Activated CD4-positive, alpha-beta T cell treated with anti-CD3 and anti-CD28 coated beads for 36 hours (primary cell): Measurements from ENCODE around the gene TAS2R41. TPM values are rescaled to one million over a fixed set of nuclear protein-coding genes. Genes with fewer than 3 reads are reported as not detected.
A peak's percentile ranks its signal among the peaks of the same experiment; 100 is the strongest.
"Not testable (repeated sequence)": the region's sequence is repeated elsewhere in the genome, so short reads cannot be mapped to it uniquely, and the experiment has no call there.

Source experiments
- ATAC-seq: fragments of 200-7000 bp; cut with Tn5 transposase; one replicate; pipeline ENCODE4 v1.10.0; 2021; ENCODE audit warnings: mild to moderate bottlenecking, moderate library complexity
- CTCF ChIA-PET: fragments of 350-600 bp; sonication (Branson Sonifier 250); formaldehyde crosslinking; loops from one replicate; lab custom pipeline; 2021; ENCODE audit warnings: antibody characterized with exemption; lab: Charles Lee
- POLR2A ChIA-PET: fragments of 350-600 bp; sonication (Branson Sonifier 250); formaldehyde crosslinking; loops from one replicate; lab custom pipeline; 2021; ENCODE audit warnings: antibody characterized with exemption, inconsistent platforms; lab: Charles Lee
- DNase-seq: peaks from one replicate; pipeline ENCODE4 v3.0.0-alpha.2; 2020
- H3K27ac Mint-ChIP-seq: one replicate; pipeline ENCODE4 v1.8.0; 2021; ENCODE audit warnings: mixed read lengths
- H3K27me3 Mint-ChIP-seq: one replicate; pipeline ENCODE4 v1.8.0; 2021; ENCODE audit warnings: mixed read lengths
- H3K36me3 Mint-ChIP-seq: one replicate; pipeline ENCODE4 v1.8.0; 2021; ENCODE audit warnings: low read depth, mixed read lengths
- H3K4me1 Mint-ChIP-seq: one replicate; pipeline ENCODE4 v1.8.0; 2021; ENCODE audit warnings: mixed read lengths
- H3K4me3 Mint-ChIP-seq: one replicate; pipeline ENCODE4 v1.8.0; 2021; ENCODE audit warnings: mild to moderate bottlenecking, moderate library complexity, mixed read lengths
- H3K9me3 Mint-ChIP-seq: one replicate; pipeline ENCODE4 v1.8.0; 2021; ENCODE audit warnings: low read depth, mixed read lengths
- intact Hi-C, 2 experiments: fragments of 100-400 bp; cut with DNase I in 1 of 2; cut with micrococcal nuclease in 1 of 2; formaldehyde crosslinking; loops; one replicate each; pipeline versions ENCODE4 v1.14.2 to v1.15.1; 2022 to 2024; cut with DNase I, micrococcal nuclease
- total RNA-seq, 2 experiments: library from RNA; stranded (reverse); gene quantifications; one replicate each; pipeline ENCODE4 v1.2.3, GENCODE V29; 2021

TAS2R41 gene
- total RNA-seq, 2 experiments from 2014 or later: not detected

DNA sequence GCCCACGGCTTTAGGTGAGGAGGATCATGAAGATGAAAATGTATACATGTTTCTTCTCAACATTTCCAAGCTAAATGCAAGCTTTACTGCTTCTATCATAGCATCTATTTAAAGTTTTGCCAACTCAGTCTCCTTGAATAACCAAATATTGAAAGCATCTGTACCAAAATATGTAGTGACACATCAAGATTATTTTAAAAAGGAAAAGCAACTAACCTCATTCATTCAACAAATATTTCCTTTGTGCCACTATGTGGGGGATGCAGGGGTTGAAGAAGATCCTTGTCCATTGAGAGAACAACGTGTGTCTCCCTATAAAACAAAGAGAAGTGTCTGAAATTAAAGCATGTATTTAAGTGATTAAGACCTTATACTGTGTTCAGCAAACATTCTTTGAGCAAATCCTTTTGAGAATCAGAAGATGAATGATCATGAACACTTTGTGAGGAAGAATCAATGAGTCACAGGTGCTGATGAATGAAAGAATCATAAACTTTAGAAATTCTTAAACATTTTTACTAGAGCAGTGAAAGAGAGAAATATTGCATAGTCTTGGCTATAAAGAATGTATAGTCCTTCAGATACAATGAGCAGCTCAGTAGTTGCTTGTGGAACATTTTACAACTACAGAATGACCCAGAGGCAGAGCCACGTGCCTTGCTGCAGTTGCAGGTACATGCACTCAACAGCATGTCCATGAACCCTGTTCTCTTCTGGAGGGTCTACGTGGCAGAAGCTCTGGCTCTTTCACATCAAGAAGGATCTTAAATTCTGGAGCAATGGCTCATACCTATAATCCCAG, 20.5 kb upstream of the TAS2R41 start:
- POLR2A ChIA-PET: no interaction called here
- intact Hi-C loops: no loop called here
- Mint-ChIP-seq H3K4me3 (no peak overlapping the region), H3K9me3 (peaks cover 3% of the 10 kb centered on the region), H3K4me1 (peaks cover 9% of the 10 kb centered on the region), H3K27ac (no peak overlapping the region), H3K36me3 (peaks cover 3% of the 10 kb centered on the region), H3K27me3 (no peaks in the 10 kb centered on the region)
- no peak for DNase-seq
- CTCF ChIA-PET: interaction anchor here (0.9 to 1.0 kb wide), 2 partner anchors 10 to 24 kb away, joined by 3 to 4 read pairs; no protein-coding TSS in a partner anchor
- ATAC-seq: no peak

DNA sequence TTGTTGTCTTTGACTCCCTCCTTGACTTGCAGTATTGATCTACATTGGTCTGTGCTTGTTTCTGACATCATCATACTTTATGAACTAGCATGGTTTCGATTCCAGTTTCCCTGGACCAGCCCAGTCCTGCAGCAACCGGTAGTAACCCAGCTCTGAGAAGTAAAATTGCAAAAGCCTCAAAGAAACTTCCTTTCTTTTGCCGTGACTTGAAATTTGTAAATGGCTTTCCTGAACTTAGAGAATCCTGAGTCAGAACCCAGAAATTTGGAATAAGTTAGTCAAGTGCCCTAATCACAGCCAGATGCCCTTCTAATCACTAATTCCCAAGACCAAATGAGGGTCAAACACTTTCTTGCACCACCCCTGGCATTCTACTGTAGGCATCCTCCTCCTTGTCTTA, 19.4 kb upstream of the TAS2R41 start:
- no peak for ATAC-seq
- H3K27me3 Mint-ChIP-seq: no peaks in the 10 kb centered on the region
- no peak for DNase-seq
- no peak overlapping the region for H3K27ac Mint-ChIP-seq
- peaks cover 3% of the 10 kb centered on the region for H3K9me3 Mint-ChIP-seq
- POLR2A ChIA-PET: no interaction called here
- CTCF ChIA-PET: interaction anchor here (1.0 kb wide), 1 partner anchor 11 kb away, joined by 3 read pairs; no protein-coding TSS in a partner anchor
- H3K4me1 Mint-ChIP-seq: peaks cover 2% of the 10 kb centered on the region
- intact Hi-C loops: no loop called here
- H3K4me3 Mint-ChIP-seq: no peak overlapping the region
- peaks cover 3% of the 10 kb centered on the region for H3K36me3 Mint-ChIP-seq

DNA sequence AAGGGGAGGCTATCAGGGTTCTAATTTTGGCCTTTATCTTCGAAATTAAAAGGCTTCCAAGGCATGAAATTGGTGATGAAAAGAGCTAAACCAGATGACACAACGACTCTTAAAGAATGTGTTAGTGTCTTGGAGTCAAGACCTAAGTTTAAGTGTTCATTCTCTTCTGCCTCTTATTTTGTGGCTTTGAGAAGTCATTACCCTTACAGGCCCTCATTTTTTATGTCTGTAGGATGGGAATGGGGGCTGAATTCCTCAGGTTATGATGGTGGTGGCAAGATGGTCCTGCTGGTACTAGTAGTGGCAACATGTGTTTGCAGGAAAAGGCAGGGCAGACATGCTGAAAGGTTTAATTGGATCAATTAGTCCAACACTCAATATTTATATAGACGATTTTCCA, 19.0 kb upstream of the TAS2R41 start:
- DNase-seq (no peak), ATAC-seq (no peak)
- Mint-ChIP-seq H3K4me3 (no peak overlapping the region), H3K36me3 (peaks cover 3% of the 10 kb centered on the region), H3K27me3 (no peaks in the 10 kb centered on the region), H3K27ac (no peak overlapping the region), H3K4me1 (peaks cover 2% of the 10 kb centered on the region), H3K9me3 (peaks cover 3% of the 10 kb centered on the region)
- POLR2A ChIA-PET: no interaction called here
- intact Hi-C loops: no loop called here
- CTCF ChIA-PET: interaction anchor here (1.0 kb wide), 1 partner anchor 11 kb away, joined by 3 read pairs; no protein-coding TSS in a partner anchor

GRCh38 chr7:143459359-143459758, 18.3 kb upstream of the TAS2R41 start:
- H3K9me3 Mint-ChIP-seq: peaks cover 3% of the 10 kb centered on the region
- H3K27me3 Mint-ChIP-seq: no peaks in the 10 kb centered on the region
- ATAC-seq: no peak
- intact Hi-C loops: no loop called here
- H3K4me1 Mint-ChIP-seq: peaks cover 2% of the 10 kb centered on the region
- H3K4me3 Mint-ChIP-seq: no peak overlapping the region
- CTCF ChIA-PET: no interaction called here
- peaks cover 3% of the 10 kb centered on the region for H3K36me3 Mint-ChIP-seq
- DNase-seq: no peak
- POLR2A ChIA-PET: no interaction called here
- no peak overlapping the region for H3K27ac Mint-ChIP-seq

GRCh38 chr7:143460271-143460979, 17.2 kb upstream of the TAS2R41 start:
- intact Hi-C loops: no loop called here
- no peaks in the 10 kb centered on the region for H3K27me3 Mint-ChIP-seq
- CTCF ChIA-PET: no interaction called here
- peaks cover 4% of the 10 kb centered on the region for H3K36me3 Mint-ChIP-seq
- DNase-seq: no peak
- H3K4me1 Mint-ChIP-seq: peaks cover 2% of the 10 kb centered on the region
- no peak overlapping the region for H3K4me3 Mint-ChIP-seq
- H3K9me3 Mint-ChIP-seq: peaks cover 3% of the 10 kb centered on the region
- POLR2A ChIA-PET: no interaction called here
- H3K27ac Mint-ChIP-seq: no peak overlapping the region
- ATAC-seq: no peak

DNA sequence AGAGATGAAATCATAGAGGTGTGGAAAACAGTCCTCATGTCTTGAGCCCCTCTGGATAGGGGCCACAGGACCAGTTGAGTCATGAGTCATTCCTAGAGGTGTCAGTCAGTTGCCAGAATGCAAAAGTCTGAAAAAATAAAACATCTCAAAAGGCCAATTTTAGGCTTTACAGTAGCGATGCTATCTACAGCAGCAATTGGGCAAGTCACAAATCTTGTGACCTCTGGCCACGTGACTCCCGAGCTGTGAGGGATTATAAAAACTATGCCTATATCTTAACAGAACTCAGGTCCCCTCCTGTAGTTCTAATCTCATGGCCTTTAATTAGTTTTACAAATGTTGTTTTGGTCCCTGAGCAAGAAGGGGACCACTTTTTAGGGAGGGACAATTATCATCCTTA, 15.6 kb upstream of the TAS2R41 start:
- ChIA-PET CTCF (no interaction called here), POLR2A (no interaction called here)
- Mint-ChIP-seq H3K27ac (no peak overlapping the region), H3K4me3 (no peak overlapping the region), H3K36me3 (peaks cover 4% of the 10 kb centered on the region), H3K9me3 (peaks cover 3% of the 10 kb centered on the region), H3K4me1 (peaks cover 2% of the 10 kb centered on the region), H3K27me3 (no peaks in the 10 kb centered on the region)
- ATAC-seq (peak; percentile 23), DNase-seq (no peak)
- intact Hi-C loops: no loop called here

DNA sequence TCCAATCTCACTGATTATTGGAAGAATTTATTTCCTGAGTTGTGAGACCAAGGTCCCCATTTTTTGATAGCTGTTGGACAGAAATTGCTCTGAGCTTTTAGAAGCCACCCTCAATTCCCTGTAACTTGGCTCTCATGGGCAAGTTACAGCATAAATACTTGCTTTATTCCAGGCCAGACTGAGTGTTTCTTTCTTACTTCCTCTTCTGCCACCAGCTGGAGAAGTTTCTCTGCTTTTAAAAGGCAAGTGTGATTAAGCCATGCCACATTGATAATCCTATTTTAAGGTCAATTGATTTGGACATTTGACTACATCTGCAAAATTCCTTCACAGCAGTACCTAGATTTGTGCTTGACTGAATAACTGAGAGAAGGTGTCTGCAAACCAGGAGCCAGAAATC, 14.1 kb upstream of the TAS2R41 start:
- no peaks in the 10 kb centered on the region for H3K27me3 Mint-ChIP-seq
- ChIA-PET POLR2A (no interaction called here), CTCF (no interaction called here)
- no peak overlapping the region for H3K4me3 Mint-ChIP-seq
- DNase-seq (no peak), ATAC-seq (no peak)
- H3K27ac Mint-ChIP-seq: no peak overlapping the region
- peaks cover 6% of the 10 kb centered on the region for H3K36me3 Mint-ChIP-seq
- peaks cover 3% of the 10 kb centered on the region for H3K9me3 Mint-ChIP-seq
- H3K4me1 Mint-ChIP-seq: peaks cover 2% of the 10 kb centered on the region
- intact Hi-C loops: no loop called here

DNA sequence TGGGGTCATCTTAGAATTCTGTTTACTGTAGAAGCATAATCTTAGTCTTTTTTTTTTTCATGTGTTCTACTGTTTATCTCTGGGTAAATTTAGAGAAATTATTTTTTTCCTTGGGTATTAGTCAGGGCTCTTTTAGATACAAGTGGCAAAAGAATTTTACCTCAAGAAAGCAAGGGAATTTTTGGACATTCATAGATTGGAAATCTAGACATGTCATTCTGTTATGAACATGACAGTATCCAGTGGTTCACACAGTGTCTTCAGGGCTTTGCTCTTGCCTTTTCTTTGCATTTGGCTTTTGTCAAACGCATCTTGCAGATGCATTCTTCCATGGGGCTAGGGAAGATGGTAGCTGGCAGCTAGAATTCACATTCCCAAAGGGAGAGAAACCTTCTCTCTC, 13.7 kb upstream of the TAS2R41 start:
- no peaks in the 10 kb centered on the region for H3K27me3 Mint-ChIP-seq
- no peak overlapping the region for H3K4me3 Mint-ChIP-seq
- intact Hi-C loops: no loop called here
- DNase-seq (no peak), ATAC-seq (no peak)
- ChIA-PET CTCF (no interaction called here), POLR2A (no interaction called here)
- H3K4me1 Mint-ChIP-seq: peaks cover 2% of the 10 kb centered on the region
- peaks cover 6% of the 10 kb centered on the region for H3K36me3 Mint-ChIP-seq
- H3K27ac Mint-ChIP-seq: no peak overlapping the region
- H3K9me3 Mint-ChIP-seq: peaks cover 3% of the 10 kb centered on the region

GRCh38 chr7:143467724-143468123, 9.9 kb upstream of the TAS2R41 start:
- ChIA-PET CTCF (interaction anchor here (0.6 kb wide), 1 partner anchor 252 kb away, joined by 3 read pairs; no protein-coding TSS in a partner anchor), POLR2A (no interaction called here)
- no peak overlapping the region for H3K4me3 Mint-ChIP-seq
- peaks cover 5% of the 10 kb centered on the region for H3K4me1 Mint-ChIP-seq
- no peaks in the 10 kb centered on the region for H3K27me3 Mint-ChIP-seq
- ATAC-seq: no peak
- peaks cover 6% of the 10 kb centered on the region for H3K9me3 Mint-ChIP-seq
- DNase-seq: no peak
- intact Hi-C loops: no loop called here
- H3K36me3 Mint-ChIP-seq: peaks cover 4% of the 10 kb centered on the region
- peak overlapping the region; percentile 5 for H3K27ac Mint-ChIP-seq

DNA sequence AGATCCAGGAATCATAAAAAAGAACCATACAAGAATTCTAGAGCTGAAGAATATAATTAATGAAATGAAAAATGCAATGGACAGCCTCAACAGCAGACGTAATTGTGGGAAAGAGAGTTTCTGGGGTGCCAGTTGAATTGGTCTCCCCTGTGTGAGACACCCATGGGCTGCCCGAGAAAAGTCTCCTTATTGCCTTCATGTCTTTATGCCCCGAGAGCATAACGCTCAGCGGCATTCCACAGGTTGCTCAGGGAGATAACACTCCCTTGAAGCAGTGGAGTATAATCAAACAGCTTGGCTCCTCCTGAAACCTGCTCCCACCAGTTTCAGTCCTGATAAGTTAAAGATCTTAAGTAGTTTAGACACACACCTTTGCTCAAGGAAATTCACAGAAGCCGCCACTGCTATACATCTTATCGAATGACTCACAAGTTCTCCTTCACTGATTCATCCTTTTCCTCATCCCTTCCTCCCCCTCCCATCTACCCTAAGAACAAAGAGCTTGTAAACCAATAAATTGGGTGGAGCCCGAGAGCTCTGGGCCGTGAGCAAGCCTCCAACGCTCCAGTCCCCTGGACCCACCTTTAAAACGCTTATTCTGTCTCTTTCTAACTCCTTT, 5.5 kb upstream of the TAS2R41 start:
- H3K4me3 Mint-ChIP-seq, POLR2A ChIA-PET, H3K9me3 Mint-ChIP-seq, ATAC-seq, H3K27me3 Mint-ChIP-seq, H3K27ac Mint-ChIP-seq, intact Hi-C loops, H3K36me3 Mint-ChIP-seq, DNase-seq: not testable (repeated sequence)
- peaks cover 10% of the 10 kb centered on the region for H3K4me1 Mint-ChIP-seq
- CTCF ChIA-PET: interaction anchor here (1.8 kb wide), 1 partner anchor 8 kb away, joined by 8 read pairs; no protein-coding TSS in a partner anchor

GRCh38 chr7:143479055-143479766, 1.5 kb downstream of the TAS2R41 start:
- Mint-ChIP-seq H3K36me3 (no peaks in the 10 kb centered on the region), H3K27me3 (no peaks in the 10 kb centered on the region), H3K9me3 (peaks cover 3% of the 10 kb centered on the region), H3K4me3 (no peak overlapping the region), H3K27ac (no peak overlapping the region), H3K4me1 (peaks cover 28% of the 10 kb centered on the region)
- intact Hi-C loops: no loop called here
- ChIA-PET POLR2A (no interaction called here), CTCF (interaction anchor here (0.7 to 1.0 kb wide), 2 partner anchors 8 to 76 kb away, joined by 3 read pairs; no protein-coding TSS in a partner anchor)
- ATAC-seq (no peak), DNase-seq (no peak)
